Suprapubic skin (tissue), 3 donors: ENCODE results near the gene PHLDB3.

Experiments used
- POLR2A ChIP-seq, 2 donors: fragments of 450-650 bp; IDR thresholded peaks; one replicate each; pipeline ENCODE4 v1.6.1; 2017; ENCODE audit warnings: antibody characterized with exemption in 2 of 2, mild to moderate bottlenecking in 2 of 2, moderate library complexity in 2 of 2
- TF ChIP-seq, protein P1 (sequence below), 2 donors: fragments of 200-600 bp in 1 of 2; fragments of 450-650 bp in 1 of 2; sonication (generic) in 1 of 2; IDR thresholded peaks; one replicate each; pipeline ENCODE4 v1.5.1; 2016 to 2019; ENCODE audit warnings: antibody characterized with exemption in 2 of 2, mild to moderate bottlenecking in 1 of 2, moderate library complexity in 1 of 2

GRCh38 chr19:43478323-43478722, 26.2 kb downstream of the PHLDB3 start:
- TF ChIP-seq POLR2A (IDR thresholded peaks at IDR 0.05), result no peak
- TF ChIP-seq, protein P1, sequence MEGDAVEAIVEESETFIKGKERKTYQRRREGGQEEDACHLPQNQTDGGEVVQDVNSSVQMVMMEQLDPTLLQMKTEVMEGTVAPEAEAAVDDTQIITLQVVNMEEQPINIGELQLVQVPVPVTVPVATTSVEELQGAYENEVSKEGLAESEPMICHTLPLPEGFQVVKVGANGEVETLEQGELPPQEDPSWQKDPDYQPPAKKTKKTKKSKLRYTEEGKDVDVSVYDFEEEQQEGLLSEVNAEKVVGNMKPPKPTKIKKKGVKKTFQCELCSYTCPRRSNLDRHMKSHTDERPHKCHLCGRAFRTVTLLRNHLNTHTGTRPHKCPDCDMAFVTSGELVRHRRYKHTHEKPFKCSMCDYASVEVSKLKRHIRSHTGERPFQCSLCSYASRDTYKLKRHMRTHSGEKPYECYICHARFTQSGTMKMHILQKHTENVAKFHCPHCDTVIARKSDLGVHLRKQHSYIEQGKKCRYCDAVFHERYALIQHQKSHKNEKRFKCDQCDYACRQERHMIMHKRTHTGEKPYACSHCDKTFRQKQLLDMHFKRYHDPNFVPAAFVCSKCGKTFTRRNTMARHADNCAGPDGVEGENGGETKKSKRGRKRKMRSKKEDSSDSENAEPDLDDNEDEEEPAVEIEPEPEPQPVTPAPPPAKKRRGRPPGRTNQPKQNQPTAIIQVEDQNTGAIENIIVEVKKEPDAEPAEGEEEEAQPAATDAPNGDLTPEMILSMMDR (IDR thresholded peaks at IDR 0.05), result no peak
